Caco-2 (cell line): Measurements from ENCODE around the gene ATP13A5. TPM values are rescaled to one million over a fixed set of nuclear protein-coding genes. Genes with fewer than 3 reads are reported as not detected.

Experiments
- BruUV-seq: library from RNA; stranded (reverse); fragments of 400-500 nt; replicated peaks from 2 replicates; lab custom pipeline; 2021; lab: Mats Ljungman, UMichigan
- CTCF ChIA-PET: fragments of 300-600 bp; sonication (Branson Sonifier 250); formaldehyde crosslinking; loops from one replicate; lab custom pipeline; 2022; ENCODE audit warnings: antibody characterized with exemption; lab: Charles Lee
- POLR2A ChIA-PET: fragments of 300-600 bp; sonication (Branson Sonifier 250); formaldehyde crosslinking; loops from one replicate; lab custom pipeline; 2022; ENCODE audit warnings: antibody characterized with exemption; lab: Charles Lee
- DNase-seq, 2 experiments: peaks; one replicate each; pipeline versions ENCODE4 v3.0.0 to v3.0.0-alpha.2; 2020 to 2022
- H3K27me3 ChIP-seq: replicated peaks from 2 replicates; pipeline ENCODE4 v1.6.0; 2011; ENCODE audit warnings: low read length; ENCODE audit not compliant: control insufficient read depth, insufficient read depth
- H3K36me3 ChIP-seq: 2 replicates; pipeline ENCODE4 v1.5.1; 2011; ENCODE audit warnings: low read length; ENCODE audit not compliant: control insufficient read depth, insufficient read depth
- H3K4me1 ChIP-seq: fragments of 250-450 bp; sonication (Bioruptor Pico); 2 replicates; pipeline ENCODE4 v1.5.1; 2020; ENCODE audit warnings: mild to moderate bottlenecking
- H3K4me3 ChIP-seq: 2 replicates; pipeline ENCODE4 v1.5.1; 2011; ENCODE audit warnings: low read depth, mild to moderate bottlenecking, control low read depth, low read length
- H3K9me3 ChIP-seq: fragments of 250-450 bp; sonication (Bioruptor Pico); 2 replicates; pipeline ENCODE4 v1.5.1; 2020; ENCODE audit warnings: mild to moderate bottlenecking, moderate library complexity
- H3K27ac Mint-ChIP-seq: one replicate; pipeline ENCODE4 v1.8.0; 2022; ENCODE audit warnings: mixed read lengths; ENCODE audit not compliant: unreplicated experiment
- H3K27me3 Mint-ChIP-seq: one replicate; pipeline ENCODE4 v1.8.0; 2022; ENCODE audit warnings: mixed read lengths; ENCODE audit not compliant: insufficient read depth, unreplicated experiment
- H3K36me3 Mint-ChIP-seq: one replicate; pipeline ENCODE4 v1.8.0; 2022; ENCODE audit warnings: mild to moderate bottlenecking, mixed read lengths; ENCODE audit not compliant: insufficient read depth, unreplicated experiment
- H3K4me1 Mint-ChIP-seq: one replicate; pipeline ENCODE4 v1.8.0; 2022; ENCODE audit warnings: low read depth, mixed read lengths; ENCODE audit not compliant: unreplicated experiment
- H3K4me3 Mint-ChIP-seq: one replicate; pipeline ENCODE4 v1.8.0; 2022; ENCODE audit warnings: mild to moderate bottlenecking, moderate library complexity, mixed read lengths; ENCODE audit not compliant: unreplicated experiment
- H3K9me3 Mint-ChIP-seq: one replicate; pipeline ENCODE4 v1.8.0; 2022; ENCODE audit warnings: mixed read lengths; ENCODE audit not compliant: unreplicated experiment
- intact Hi-C: fragments of 100-400 bp; cut with micrococcal nuclease; formaldehyde crosslinking; loops from one replicate; pipeline ENCODE4 v1.10.0; 2022; ENCODE audit not compliant: unreplicated experiment
- total RNA-seq: library from RNA; stranded (reverse); gene quantifications from 2 replicates; pipeline ENCODE4 v1.2.3, GENCODE V29; 2022
- TF ChIP-seq, protein P1 (sequence below), 2 experiments: fragments of 200-600 bp in 1 of 2; IDR thresholded peaks; 1 replicate in 1 of 2; 2 replicates in 1 of 2; pipeline versions ENCODE4 v1.5.1 to v1.8.0; 2011 to 2022; ENCODE audit warnings: antibody characterized with exemption in 1 of 2, control low read depth in 1 of 2, inconsistent platforms in 1 of 2, low read depth in 1 of 2, low read length in 1 of 2, mild to moderate bottlenecking in 1 of 2, moderate library complexity in 1 of 2; ENCODE audit not compliant: insufficient read depth in 1 of 2, severe bottlenecking in 1 of 2, unreplicated experiment in 1 of 2

ATP13A5 gene
- total RNA-seq, 1 experiment from 2014 or later = not detected

DNA sequence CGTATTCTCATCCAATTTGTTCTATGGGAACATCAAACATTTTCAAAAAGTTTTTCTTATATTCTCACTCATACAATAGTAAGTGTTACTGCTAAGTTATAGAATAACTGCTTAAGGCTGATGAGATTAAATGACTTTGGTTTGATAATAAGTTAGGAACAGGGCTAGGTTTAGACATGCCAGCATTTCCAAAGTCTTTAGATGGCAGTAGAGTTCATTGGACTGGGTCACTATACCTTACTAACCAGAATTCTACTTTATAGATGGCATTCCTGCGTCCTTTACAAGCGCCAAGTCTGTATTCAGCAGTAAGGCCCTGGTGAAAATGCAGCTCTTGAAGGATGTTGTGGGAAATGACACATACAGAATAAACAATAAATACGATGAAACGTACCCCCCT is 115.8 kb downstream of the ATP13A5 start:
- Histone ChIP-seq H3K4me3 (no peak overlapping the region), H3K9me3 (no peaks in the 10 kb centered on the region), H3K36me3 (no peaks in the 10 kb centered on the region), H3K4me1 (no peaks in the 10 kb centered on the region), H3K27me3 (no peaks in the 10 kb centered on the region)
- TF ChIP-seq, protein P1, sequence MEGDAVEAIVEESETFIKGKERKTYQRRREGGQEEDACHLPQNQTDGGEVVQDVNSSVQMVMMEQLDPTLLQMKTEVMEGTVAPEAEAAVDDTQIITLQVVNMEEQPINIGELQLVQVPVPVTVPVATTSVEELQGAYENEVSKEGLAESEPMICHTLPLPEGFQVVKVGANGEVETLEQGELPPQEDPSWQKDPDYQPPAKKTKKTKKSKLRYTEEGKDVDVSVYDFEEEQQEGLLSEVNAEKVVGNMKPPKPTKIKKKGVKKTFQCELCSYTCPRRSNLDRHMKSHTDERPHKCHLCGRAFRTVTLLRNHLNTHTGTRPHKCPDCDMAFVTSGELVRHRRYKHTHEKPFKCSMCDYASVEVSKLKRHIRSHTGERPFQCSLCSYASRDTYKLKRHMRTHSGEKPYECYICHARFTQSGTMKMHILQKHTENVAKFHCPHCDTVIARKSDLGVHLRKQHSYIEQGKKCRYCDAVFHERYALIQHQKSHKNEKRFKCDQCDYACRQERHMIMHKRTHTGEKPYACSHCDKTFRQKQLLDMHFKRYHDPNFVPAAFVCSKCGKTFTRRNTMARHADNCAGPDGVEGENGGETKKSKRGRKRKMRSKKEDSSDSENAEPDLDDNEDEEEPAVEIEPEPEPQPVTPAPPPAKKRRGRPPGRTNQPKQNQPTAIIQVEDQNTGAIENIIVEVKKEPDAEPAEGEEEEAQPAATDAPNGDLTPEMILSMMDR (IDR thresholded peaks at IDR 0.05; ENCODE audit: insufficient read depth in 1 of 2, low read depth in 1 of 2, low read length in 1 of 2, severe bottlenecking in 1 of 2, unreplicated experiment in 1 of 2) = peak in 1 of 2 experiments; percentile 42
- no peaks in the 10 kb centered on the region for H3K36me3 Mint-ChIP-seq
- BruUV-seq = no TSS peak
- no peaks in the 10 kb centered on the region for H3K9me3 Mint-ChIP-seq
- peak in 1 of 2 experiments; percentile 6 for DNase-seq
- no peak overlapping the region for H3K27ac Mint-ChIP-seq
- no peak overlapping the region for H3K4me3 Mint-ChIP-seq
- ChIA-PET POLR2A (no interaction called here), CTCF (interaction anchor here (0.7 kb wide), 1 partner anchor 206 kb away, joined by 5 read pairs; no protein-coding TSS in a partner anchor)
- H3K27me3 Mint-ChIP-seq = peaks cover 13% of the 10 kb centered on the region
- no peaks in the 10 kb centered on the region for H3K4me1 Mint-ChIP-seq
- intact Hi-C loops = loop anchor here (1.0 kb wide), 3 partner anchors 190 to 310 kb away; no protein-coding TSS in a partner anchor

DNA sequence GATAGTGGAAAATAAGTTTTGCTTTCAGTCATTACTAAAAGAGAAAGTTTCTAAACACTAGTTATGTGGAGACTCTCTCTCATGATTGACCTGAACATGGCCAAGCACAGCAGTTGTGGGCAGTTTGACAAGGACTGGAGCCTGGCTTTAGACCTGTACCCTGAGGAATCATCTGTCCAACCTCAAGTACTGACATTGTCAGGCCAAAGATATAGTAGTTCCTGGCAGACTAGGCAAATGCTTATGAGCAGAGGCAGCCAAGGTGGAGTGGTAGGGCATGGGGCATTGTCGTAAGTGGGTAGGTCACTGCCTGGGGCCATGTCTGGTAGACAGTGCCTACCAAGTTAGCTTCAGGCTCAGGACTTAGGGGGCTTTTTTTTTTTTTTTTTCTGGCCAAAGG is 116.6 kb downstream of the ATP13A5 start:
- Mint-ChIP-seq H3K4me1 (no peaks in the 10 kb centered on the region), H3K36me3 (no peaks in the 10 kb centered on the region), H3K4me3 (no peak overlapping the region), H3K9me3 (no peaks in the 10 kb centered on the region), H3K27me3 (peaks cover 18% of the 10 kb centered on the region), H3K27ac (no peak overlapping the region)
- POLR2A ChIA-PET = no interaction called here
- Histone ChIP-seq H3K4me1 (no peaks in the 10 kb centered on the region), H3K27me3 (no peaks in the 10 kb centered on the region), H3K9me3 (no peaks in the 10 kb centered on the region), H3K4me3 (no peak overlapping the region), H3K36me3 (no peaks in the 10 kb centered on the region)
- CTCF ChIA-PET = interaction anchor here (0.7 kb wide), 1 partner anchor 207 kb away, joined by 5 read pairs; no protein-coding TSS in a partner anchor
- DNase-seq = no peak
- intact Hi-C loops = loop anchor here (1.0 kb wide), 3 partner anchors 190 to 310 kb away; no protein-coding TSS in a partner anchor
- no TSS peak for BruUV-seq
- TF ChIP-seq, protein P1 (IDR thresholded peaks at IDR 0.05; ENCODE audit: insufficient read depth in 1 of 2, low read depth in 1 of 2, low read length in 1 of 2, severe bottlenecking in 1 of 2, unreplicated experiment in 1 of 2) = no peak

DNA sequence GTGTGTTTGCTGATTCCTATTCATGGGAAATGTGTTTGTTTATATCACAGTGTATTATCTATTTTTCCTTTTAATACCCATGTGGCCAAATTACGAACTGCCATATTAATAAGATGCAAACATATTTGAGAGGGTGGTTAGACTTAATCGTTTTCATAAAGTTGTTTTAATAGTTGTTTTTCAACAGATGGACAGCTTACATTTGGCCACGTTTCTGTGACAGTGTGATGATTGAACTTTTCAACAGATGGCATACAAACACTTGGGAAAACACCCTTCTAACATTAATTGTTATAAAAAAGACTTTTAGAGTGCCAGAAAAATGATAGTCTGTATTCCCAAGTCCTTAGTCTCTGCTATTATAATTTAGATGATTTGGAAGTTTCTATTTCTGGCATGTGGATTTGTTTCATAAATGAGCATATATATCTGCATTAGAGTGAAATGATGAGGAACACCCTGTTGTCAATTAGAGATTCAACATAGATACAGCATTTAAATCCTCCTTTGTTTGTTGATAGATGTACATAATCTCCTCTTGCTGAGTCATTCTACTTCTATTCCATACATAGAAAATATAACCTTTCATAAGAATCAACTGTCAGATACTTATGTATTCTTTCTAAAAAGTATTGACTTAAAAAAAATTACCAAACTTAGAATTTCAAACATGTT is 124.4 kb downstream of the ATP13A5 start:
- H3K36me3 ChIP-seq = no peaks in the 10 kb centered on the region
- H3K27me3 ChIP-seq = no peaks in the 10 kb centered on the region
- H3K27ac Mint-ChIP-seq = no peak overlapping the region
- CTCF ChIA-PET = no interaction called here
- H3K27me3 Mint-ChIP-seq = peaks cover 13% of the 10 kb centered on the region
- no TSS peak for BruUV-seq
- POLR2A ChIA-PET = no interaction called here
- H3K4me1 ChIP-seq = no peaks in the 10 kb centered on the region
- no peak overlapping the region for H3K4me3 ChIP-seq
- DNase-seq = no peak
- H3K9me3 Mint-ChIP-seq = peaks cover 13% of the 10 kb centered on the region
- peaks cover 9% of the 10 kb centered on the region; the same call in 1 of the 2 replicates for H3K9me3 ChIP-seq
- H3K36me3 Mint-ChIP-seq = no peaks in the 10 kb centered on the region
- TF ChIP-seq, protein P1 (IDR thresholded peaks at IDR 0.05; ENCODE audit: insufficient read depth in 1 of 2, low read depth in 1 of 2, low read length in 1 of 2, severe bottlenecking in 1 of 2, unreplicated experiment in 1 of 2) = no peak
- no peak overlapping the region for H3K4me3 Mint-ChIP-seq
- intact Hi-C loops = no loop called here
- H3K4me1 Mint-ChIP-seq = no peaks in the 10 kb centered on the region
